Epithelial cell of proximal tubule (primary cell): Measurements from ENCODE around the gene RNF7. TPM values are rescaled to one million over a fixed set of nuclear protein-coding genes. Genes with fewer than 3 reads are reported as not detected.
"Not testable (repeated sequence)": the region's sequence is repeated elsewhere in the genome, so short reads cannot be mapped to it uniquely, and the experiment has no call there.

Source experiments
- DNase-seq: peaks from one replicate; pipeline ENCODE4 v3.0.0-alpha.2; 2011; ENCODE audit warnings: low read depth
- H3K4me3 ChIP-seq: 2 replicates; pipeline ENCODE4 v1.5.1; 2011; ENCODE audit warnings: low read depth, mild to moderate bottlenecking, low read length
- total RNA-seq: library from RNA; depleted of rRNA; stranded (reverse); fragments of >200 nt; gene quantifications from 2 replicates; pipeline ENCODE4 v1.2.3, GENCODE V29; 2015
- TF ChIP-seq, protein P1 (sequence below): conservative IDR thresholded peaks from 2 replicates; pipeline ENCODE4 v1.5.1; 2012; ENCODE audit warnings: low read depth, mild to moderate bottlenecking, low read length

Gene RNF7
- total RNA-seq, 1 donor from 2014 or later: 115 TPM

GRCh38 chr3:141743305-141743704, 5.2 kb downstream of the RNF7 start:
- TF ChIP-seq, protein P1, sequence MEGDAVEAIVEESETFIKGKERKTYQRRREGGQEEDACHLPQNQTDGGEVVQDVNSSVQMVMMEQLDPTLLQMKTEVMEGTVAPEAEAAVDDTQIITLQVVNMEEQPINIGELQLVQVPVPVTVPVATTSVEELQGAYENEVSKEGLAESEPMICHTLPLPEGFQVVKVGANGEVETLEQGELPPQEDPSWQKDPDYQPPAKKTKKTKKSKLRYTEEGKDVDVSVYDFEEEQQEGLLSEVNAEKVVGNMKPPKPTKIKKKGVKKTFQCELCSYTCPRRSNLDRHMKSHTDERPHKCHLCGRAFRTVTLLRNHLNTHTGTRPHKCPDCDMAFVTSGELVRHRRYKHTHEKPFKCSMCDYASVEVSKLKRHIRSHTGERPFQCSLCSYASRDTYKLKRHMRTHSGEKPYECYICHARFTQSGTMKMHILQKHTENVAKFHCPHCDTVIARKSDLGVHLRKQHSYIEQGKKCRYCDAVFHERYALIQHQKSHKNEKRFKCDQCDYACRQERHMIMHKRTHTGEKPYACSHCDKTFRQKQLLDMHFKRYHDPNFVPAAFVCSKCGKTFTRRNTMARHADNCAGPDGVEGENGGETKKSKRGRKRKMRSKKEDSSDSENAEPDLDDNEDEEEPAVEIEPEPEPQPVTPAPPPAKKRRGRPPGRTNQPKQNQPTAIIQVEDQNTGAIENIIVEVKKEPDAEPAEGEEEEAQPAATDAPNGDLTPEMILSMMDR: no peak
- DNase-seq: no peak
- H3K4me3 ChIP-seq: no peak overlapping the region

- H3K4me3 ChIP-seq: no peak overlapping the region
- TF ChIP-seq, protein P1: no peak
- no peak for DNase-seq
Observed at GRCh38 chr3:141746962-141747361, 8.9 kb downstream of the RNF7 start.

DNA sequence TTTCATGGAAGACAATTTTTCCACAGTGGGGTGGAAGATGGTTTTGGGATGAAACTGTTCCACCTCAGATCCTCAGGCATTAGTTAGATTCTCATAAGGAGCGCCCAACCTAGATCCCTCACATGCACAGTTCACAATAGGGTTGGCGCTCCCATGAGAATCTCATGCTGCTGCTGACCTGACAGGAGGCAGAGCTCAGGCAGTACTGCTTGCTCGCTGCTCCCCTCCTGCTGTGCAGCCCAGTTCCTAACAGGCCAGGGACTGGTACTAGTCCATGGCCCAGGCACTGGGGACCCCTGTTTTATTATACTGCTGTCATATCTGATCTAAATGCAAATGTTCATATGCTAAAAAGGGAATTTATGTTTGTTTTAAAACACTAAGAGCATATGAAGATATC, 15.3 kb downstream of the RNF7 start:
- no peak overlapping the region for H3K4me3 ChIP-seq
- TF ChIP-seq, protein P1: no peak
- DNase-seq: no peak

DNA sequence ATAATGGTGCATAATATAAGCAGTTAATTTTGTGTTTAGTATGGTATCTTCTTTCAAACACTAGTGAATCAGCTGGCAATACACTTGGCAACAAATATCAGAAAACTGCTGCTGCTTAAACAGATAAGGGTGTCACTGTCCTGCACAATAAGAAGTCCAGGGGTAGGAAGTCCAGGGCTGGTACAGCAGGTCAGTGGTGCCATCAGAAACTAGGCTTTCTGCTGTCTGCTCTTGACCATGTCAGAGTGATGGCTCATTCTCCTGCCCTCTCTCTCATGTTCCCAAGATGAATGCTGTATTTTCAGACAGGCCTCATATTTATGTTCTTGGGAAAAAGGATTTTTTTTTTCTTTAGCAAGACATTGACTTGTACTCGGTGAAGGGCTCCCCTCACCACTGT, 15.9 kb downstream of the RNF7 start:
- DNase-seq: no peak
- H3K4me3 ChIP-seq: no peak overlapping the region
- TF ChIP-seq, protein P1: no peak

GRCh38 chr3:141762552-141762951, 24.5 kb downstream of the RNF7 start:
- H3K4me3 ChIP-seq: not testable (repeated sequence)

DNA sequence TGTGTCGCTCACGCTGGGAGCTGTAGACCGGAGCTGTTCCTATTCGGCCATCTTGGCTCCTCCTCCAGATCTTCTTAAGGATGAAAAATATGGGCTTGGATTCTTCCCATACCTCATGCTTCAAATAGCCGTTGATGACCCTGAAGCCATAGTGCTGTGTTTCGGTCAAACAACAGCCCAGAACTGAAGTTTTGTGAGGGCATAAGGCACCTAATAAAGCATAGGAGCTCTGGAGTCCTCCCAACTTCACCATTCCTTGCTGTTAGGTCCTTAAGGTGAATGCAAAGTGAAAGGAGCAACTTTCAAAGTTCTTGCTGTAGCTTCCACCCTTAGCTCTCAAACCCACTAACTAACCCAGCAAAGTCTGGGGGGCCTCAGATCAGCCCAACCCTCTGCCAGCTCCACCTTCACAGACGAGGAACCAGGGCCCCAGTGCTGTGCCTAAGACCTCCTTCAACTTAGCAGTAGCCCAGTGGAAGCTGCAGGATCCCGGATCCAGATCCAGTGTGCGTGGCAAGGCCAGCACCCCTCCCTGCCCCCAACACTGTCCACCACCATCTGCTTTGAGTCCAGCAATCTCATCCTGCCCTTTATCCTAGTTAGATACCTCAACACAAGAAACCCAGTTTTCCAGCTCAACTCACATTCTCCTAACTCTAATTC, 25.1 kb downstream of the RNF7 start, which contains the start of gene GRK7:
GRK7 (plus strand) TSS at position 321 of the 663 bp plus-strand sequence. CDS start 14,877 bp downstream, outside the sequence.
- no peak for DNase-seq
- H3K4me3 ChIP-seq: no peak within 1 kb of the TSS
- TF ChIP-seq, protein P1: no peak

More at GRCh38 chr3:141762552-141762951, 24.5 kb downstream of the RNF7 start:
- not testable (repeated sequence) for DNase-seq

DNA sequence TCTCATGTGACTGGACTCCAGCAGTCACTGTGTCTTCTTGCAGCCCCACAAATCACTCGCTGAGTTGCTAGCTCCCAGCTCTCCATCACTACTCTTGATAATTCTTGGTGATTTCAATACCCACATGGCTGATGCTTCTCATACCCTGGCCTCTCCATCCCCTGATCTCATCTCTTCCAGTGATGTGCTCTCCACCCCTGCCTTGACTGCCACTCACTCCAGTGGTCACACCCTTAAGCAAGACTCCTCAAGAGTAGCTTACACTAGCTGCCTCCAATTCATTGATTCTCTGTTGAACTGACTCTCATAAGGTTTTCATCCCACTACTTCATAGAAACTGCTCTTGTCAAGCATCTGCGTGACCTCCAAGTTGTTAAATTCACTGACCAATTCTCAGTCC, 25.9 kb downstream of the RNF7 start:
- no peak for DNase-seq
- no peak overlapping the region for H3K4me3 ChIP-seq
- TF ChIP-seq, protein P1: no peak
